Breast epithelium (tissue), 3 donors: ENCODE data around the gene ADAM21.

Source experiments
- CTCF ChIP-seq, 3 donors: fragments of 450-650 bp; IDR thresholded peaks; one replicate each; pipeline ENCODE4 v1.5.1; 2016 to 2017; ENCODE audit warnings: antibody characterized with exemption in 3 of 3, mild to moderate bottlenecking in 3 of 3, moderate library complexity in 3 of 3
- POLR2A ChIP-seq: fragments of 450-650 bp; IDR thresholded peaks from one replicate; pipeline ENCODE4 v1.6.1; 2016; ENCODE audit warnings: antibody characterized with exemption, mild to moderate bottlenecking, moderate library complexity

- TF ChIP-seq POLR2A (no peak), CTCF (IDR thresholded peaks at IDR 0.05) (no peak)
Observed at GRCh38 chr14:70473825-70474224, 21.9 kb downstream of the ADAM21 start.
